ENCODE results near the gene SDC4.
"Not testable (repeated sequence)": the region's sequence is repeated elsewhere in the genome, so short reads cannot be mapped to it uniquely, and the experiment has no call there.

Gene SDC4

DNA sequence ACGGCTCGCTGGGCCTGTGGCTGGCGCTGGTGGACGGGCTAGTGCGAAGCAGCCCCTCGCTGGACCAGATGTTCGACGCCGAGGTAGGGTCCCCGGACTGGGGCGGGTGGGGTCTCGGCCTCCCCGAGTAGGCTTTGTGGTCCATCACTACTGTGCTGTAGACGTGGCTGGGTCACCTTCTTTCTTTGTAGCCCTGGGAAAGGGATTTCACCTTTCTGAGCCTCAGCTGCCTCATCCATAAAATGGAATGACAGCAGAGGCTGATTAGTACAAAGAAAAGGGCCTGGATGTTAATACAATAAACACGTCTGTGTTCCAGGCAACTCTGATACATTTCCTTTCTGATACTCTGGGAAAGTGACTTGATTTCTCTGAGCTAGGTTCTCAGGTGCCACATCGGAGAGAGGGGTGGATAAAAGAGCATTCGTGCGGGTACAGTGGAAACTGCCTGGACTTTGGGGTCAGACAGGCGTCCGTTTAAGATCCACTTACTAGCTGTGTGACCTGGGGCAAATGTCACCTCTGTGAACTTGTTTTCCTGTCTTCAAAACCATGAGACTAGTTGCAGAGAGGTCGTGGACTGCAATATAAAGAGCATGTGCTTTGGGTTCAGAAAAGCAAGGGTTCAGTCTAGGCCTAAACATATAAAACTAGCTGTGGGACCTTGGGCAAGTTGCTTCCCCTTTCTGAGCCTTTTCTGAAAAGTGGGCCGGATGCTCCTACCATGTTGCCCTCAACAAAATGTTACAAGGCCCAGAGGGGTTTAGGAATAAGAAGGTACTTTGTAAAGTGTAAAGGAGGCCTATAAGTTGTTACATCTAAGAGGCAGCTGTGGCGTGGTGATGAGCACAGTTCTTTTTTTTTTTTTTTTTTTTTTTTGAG lies 15.6 kb upstream of the SDC4 start:
- no peak for DNase-seq

DNA sequence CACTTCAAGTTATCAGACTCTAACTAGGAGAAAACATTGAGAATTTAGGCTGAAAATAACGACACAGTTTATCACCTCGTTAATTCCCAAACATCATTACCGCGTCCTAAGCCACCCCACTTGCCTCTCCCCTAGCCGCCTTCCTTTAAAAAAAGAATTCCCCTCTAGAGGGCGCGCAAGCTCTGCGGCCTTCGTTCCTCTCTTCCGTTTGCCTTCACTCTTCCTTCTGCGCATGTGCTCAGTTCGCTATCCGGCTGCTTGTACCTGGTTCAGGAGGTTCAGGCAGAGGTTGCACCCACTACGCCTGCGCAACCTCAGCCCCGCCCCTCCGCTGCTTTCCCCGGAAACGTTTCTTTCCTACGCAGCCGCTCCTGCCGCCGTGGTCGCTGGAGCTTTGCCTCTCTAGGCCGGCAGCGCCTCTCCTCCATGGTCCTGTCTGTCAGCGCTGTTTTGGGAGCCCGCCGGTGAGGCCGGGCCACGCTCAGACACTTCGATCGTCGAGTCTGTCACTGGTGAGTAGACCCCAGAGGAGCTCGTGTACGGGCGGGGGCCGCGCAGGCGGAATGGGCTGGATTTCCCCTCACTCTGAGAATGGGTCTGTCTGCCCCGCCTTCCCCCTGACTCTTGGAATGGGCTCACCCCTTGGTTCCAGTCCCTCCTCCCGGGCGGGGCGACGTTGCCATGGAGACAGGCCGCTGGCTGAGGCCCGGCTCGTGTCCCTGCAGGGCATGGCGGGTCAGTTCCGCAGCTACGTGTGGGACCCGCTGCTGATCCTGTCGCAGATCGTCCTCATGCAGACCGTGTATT lies 14.8 kb upstream of the SDC4 start, which contains the start of gene SYS1:
TSS of gene SYS1 (plus strand) at position 353 of the 807 bp plus-strand sequence. CDS start at position 729, 376 bp downstream.
- peak; percentile 99 for DNase-seq

GRCh38 chr20:45361793-45362192 lies 13.6 kb upstream of the SDC4 start:
- DNase-seq = no peak

DNA sequence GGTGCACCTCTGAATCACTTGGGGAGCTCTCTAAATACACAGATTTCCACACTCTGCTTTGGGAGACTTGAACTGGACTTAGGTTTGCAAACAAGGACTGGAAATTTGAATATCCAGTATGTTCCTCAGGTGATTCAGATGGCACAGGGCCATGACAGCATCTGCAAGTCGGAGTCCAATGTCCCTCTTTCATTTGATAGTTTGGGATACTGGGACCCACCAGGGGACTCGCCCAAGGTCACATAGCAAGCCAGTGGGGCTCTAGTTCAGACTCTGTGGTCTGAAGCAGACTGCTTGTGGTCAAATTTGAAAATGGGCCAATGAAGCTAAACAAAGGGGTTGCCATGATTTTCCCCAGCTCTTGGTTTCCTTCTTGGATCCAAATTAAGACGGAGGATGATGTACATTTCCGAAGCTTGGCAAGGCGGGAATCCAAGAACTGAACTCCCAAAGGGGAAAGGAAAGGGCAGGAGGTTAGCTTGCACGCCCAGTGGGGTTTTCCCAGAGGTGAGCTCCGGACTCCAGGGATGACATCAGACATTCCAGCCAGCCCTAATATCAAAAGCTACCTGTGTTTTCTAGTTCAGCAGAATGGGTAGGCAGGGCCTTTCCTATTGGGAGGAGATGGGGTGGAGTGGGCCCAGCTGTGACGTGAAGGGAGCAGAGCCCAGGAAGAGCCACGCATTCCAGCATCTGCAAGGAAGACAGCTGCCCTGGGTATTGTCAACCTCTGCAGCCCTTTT lies 11.4 kb upstream of the SDC4 start:
- no peak for DNase-seq

GRCh38 chr20:45359069-45359405 lies 10.8 kb upstream of the SDC4 start:
- no peak for DNase-seq

- no peak for DNase-seq
These were observed 10.3 kb upstream of the SDC4 start for GRCh38 chr20:45358282-45359068.

DNA sequence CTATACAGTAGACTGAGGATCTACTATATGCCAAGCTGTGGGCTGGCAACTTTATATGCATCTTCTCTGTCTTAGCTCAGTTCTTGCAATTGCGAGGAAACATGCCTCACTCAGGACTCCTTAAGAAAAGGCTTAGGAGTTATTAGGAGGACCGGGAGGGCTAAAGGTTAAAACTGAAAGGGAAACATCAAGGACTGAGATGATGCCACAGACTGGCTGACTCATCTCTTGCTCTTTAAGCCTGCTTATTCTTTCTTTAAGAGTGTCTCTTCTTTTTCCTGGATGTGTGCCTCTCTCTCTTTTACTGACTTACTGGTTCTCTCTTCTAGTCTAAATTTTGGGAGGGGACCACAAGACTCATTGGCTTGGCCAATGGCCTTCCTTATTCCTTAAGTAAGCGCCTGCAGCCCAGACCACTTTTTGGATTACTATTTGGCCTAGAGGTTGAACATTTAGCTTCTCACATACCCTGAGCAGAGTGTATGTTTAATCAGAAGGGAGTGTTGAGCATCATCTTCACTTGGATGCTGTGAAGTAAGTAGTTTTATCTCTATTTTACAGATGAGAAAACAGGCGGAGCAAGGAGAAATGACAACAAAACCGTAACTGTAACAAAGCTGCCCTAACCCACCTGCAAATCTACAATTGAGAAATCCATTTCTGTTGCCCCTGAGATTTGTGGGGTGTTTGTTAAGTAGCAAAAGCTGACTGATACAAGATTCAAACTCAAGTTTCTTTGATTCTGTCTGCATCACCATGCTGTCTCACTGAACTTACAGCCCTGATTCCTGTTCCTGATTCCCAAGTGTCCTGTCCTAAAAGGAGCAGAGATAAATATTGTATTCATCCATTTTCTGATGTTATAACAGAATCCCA lies 7.2 kb upstream of the SDC4 start:
- no peak for DNase-seq

GRCh38 chr20:45354423-45355208 lies 6.4 kb upstream of the SDC4 start:
- DNase-seq = no peak

DNA sequence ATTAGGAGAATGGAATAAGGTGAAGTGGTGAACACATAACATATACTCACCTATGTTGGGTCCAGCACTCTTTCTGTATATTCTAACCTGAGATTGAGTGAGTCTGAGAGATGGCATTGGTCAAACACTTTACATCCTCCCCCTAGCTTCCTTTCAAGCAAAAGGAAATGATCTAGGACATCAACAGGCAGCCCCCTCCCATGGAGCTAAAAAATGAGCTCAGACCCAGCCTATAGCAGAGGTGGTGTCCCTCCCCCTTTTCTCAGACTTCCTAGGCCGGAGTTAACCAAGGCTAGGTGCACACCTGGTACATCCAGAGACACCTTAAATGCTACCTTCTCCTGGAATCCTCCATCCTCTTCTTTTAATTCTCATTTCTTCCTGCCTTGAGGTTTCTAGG lies 5.5 kb upstream of the SDC4 start:
- DNase-seq = no peak

DNA sequence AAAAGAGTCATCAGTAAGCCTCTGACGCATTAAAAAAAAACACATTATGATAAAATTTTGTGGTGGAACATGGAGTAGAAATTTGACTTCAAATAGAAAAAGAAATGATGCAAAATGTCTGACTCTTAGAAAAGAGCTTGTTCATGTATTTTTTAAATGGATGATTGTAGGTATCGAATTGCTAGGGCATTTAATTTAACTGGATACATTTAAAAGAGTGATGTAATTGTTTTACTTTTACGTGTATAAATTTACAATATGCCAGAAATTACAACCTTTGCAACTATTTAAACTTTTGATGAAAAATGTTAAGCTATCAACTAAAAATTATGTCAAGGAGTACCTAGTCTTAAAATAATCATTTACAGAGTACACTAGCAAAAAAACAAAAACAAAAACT lies 4.5 kb upstream of the SDC4 start:
- no peak for DNase-seq

DNA sequence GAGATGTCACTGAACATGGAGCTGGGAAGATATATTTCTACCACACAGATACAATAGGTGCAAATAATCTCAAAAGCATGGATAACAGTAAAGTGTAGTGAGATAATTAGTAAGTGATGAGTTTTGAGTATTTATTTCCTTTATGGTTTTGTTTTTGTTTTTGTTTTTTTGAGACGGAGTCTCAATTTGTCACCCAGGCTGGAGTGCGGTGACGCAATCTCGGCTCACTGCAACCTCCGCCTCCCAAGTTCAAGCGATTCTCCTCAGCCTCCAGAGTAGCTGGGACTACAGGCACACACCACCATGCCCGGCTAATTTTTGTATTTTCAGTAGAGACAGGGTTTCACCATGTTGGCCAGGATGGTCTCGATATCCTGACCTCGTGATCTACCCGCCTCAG lies 2.6 kb upstream of the SDC4 start:
- DNase-seq = not testable (repeated sequence)

DNA sequence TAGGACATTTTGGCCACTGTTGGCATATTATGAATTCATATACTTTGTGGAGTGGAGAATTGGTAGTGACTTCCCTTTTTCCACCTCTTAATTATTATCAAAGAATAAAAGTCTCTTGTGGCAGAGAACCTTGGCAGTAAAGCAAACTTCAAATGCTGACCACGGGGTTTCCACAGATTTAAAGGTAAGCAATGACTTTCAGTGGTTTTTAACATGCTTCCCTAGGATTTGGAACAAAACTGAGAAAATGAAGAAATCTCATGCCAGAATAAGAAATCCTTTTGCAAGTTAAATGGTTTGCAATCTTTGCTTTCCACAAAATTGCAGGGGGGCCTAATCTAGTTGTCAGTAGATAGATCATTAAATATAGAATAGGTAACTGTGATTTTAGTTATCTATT lies 2.0 kb upstream of the SDC4 start:
- no peak for DNase-seq

- no peak for DNase-seq
These were observed 808 bp downstream of the SDC4 start for GRCh38 chr20:45347297-45347935.

- DNase-seq = no peak
These were observed 1.4 kb downstream of the SDC4 start for GRCh38 chr20:45346851-45347250.

- DNase-seq = no peak
These were observed 1.9 kb downstream of the SDC4 start for GRCh38 chr20:45346291-45346718.

GRCh38 chr20:45345104-45345936 lies 2.9 kb downstream of the SDC4 start:
- DNase-seq = no peak

DNA sequence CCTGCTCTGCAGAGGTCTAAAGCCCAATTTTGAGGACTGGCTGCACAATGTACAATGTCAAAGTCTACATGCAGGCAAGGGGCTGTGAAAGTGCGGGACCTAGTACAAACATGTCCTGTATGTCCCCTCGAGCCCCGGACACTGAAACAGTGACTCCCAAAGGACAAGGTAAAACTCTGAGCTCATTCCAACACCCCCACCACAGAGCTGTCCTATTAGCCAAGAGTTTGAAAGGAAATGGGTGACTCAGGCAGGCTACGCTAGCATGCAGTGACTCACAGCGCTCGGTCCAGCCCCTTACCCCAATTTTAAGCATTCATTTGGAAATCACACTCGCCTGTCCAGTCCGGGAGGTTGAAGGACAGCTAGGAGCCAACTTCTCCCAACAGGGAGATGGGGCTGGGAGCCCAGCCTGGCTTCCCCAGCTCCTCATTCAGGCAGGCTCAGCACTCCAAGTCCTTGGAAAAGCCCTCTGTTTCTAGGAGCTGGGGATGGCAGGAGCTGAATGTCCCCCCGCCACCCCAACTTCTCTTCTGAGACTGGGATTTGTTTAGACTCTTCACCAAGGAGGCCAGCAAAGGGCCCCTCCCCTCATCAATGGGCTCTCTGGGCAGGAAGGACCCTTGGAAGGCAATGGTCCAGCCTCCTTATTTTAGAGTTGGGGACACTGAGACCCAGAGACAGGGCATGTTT lies 3.9 kb downstream of the SDC4 start:
- DNase-seq = peak; percentile 49

DNA sequence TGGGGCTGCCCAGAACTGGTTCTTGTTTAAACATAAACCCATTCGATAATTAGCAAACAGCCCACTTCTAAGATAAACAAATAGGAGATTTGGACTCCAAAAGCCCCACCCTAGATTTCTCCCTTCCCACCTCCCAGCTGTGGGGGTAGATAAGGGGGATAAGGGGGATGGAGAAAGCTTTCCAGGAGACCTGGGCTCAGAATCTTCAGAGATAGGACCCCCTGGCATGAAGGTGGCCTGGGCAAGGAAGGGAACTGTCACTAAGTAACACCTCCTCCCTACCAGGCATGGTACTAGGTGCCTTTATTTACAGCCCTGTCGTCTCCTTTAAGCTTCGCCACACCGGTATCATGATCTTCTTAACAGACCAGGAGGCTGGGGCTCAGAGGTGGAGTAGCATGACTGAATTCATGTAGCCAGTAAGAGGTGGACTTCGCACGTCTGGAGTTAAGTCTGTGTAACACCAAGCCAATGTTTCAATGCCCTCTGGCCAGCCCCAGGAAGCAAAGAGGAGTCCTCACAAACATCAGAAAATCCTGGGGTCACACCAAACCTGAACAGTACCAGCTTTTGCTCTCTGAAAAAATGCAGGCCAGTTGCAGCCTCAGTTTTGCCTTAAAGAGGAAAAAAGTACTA lies 4.6 kb downstream of the SDC4 start:
- DNase-seq = no peak

Data from CD4-positive, alpha-beta T cell treated with Interleukin-15 for 1 hour (primary cell).